Activated gamma-delta T cell treated with Interleukin-2 at 50 U/mL for 16 hours (primary cell): ENCODE measurements around the gene NOX5.

ENCODE experiments used
- DNase-seq: peaks from one replicate; pipeline ENCODE4 v3.0.0-alpha.2; 2020

NOX5 gene

GRCh38 chr15:68992696-68993095 is 21.8 kb upstream of the NOX5 start:
- DNase-seq: no peak

- DNase-seq: no peak
Observed at GRCh38 chr15:68993276-68993675, 21.2 kb upstream of the NOX5 start.

- no peak for DNase-seq
Observed at GRCh38 chr15:68994149-68994548, 20.3 kb upstream of the NOX5 start.

- no peak for DNase-seq
Observed at GRCh38 chr15:68994981-68995761, 19.3 kb upstream of the NOX5 start.

DNA sequence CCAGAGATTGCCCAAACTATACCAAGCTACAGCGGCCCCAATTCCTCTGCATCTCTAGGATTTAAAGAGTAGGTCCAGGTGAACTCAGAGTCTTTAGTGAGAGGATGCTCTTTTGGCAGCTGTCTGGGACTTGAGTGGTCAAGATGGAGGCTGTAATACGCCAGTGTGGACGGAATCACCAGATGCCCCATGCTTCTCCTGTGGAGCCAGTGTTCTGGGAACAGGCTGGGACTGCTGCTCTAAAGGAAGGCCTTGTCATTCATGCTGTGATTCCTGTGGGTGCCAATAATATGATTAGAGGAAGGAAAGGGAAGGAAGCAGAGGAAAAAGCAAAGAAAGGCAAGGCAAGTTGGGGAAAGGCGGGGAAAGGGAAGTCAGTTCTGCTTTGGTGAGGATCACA is 17.4 kb upstream of the NOX5 start:
- no peak for DNase-seq

DNA sequence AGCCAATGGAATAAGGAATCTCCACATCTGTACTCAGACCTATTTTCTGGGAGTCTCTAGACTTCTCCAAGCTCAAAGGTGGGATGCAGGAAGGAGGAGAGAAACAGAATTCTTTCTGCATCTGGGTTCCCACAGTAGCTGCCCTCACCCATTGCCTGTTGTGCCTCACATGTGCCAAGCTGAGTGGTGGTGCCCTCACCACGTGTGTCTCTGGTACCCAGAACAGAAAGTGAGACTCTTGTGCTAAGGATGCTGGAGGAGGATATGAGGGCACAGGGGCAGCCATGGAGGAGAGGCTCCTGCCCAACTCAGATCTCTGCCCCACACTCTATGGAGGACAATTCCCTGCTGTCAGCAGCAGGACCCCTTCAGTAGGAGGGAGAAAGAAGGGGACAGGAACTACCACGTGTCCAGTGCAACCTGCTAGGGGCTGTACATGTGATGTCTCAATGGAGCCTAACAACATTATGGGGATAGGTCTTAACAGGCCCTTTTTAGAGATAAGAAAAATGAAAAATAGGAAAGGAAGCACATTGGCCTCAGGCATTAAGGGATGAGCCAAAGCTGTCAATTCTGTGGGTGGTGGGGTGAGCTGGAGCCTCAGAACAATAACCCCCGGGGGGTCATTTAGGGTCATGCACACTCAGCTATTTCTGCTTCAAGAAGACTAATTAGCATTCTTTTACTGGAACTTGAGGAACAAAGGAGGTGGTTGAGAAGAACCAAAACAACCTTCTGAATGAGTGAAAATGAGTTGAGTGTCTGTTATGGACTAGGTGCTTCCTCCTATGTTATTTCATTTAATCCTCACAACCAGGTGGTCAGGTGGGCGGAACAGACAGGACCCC is 16.3 kb upstream of the NOX5 start:
- no peak for DNase-seq

GRCh38 chr15:68999091-68999490 is 15.4 kb upstream of the NOX5 start:
- no peak for DNase-seq

- no peak for DNase-seq
Observed at GRCh38 chr15:69000091-69000490, 14.4 kb upstream of the NOX5 start.

DNA sequence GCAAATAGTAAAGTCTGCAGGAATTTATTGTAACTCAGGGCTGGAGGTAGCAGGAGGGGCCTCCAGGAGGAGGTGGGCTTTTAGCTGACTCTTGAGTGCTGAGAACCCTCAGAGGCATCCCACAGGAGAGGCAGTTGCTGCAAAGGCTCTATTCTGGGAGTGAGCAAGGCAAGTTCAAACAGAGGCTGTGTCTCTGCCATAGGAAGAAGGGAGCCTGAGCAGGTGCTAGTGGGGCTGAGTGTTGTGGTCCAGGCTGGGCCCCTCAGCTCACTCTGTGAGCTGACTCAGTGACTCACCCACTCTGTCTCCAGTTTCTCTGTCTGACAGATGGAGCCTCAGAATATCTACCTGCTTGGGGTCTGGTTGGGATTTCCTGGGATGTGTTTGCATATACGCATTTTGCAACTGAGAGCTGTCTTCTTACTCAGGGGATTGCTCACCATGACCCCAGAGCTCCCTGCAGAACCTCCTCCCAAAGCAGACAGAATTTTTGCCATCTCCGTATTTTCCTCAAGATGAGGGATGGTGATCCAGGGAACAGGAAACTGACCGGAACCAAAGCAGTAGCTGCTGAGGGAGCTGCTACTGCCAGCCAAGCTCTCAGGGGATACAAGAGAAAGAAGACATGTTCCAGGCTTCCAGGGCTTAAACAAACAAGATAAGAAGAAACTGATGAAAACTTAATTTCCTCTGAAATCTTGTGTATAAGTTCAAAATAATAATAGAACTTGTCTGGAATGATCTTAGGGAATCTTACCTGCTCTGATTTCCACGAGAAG is 13.6 kb upstream of the NOX5 start:
- DNase-seq: no peak

GRCh38 chr15:69002783-69003182 is 11.7 kb upstream of the NOX5 start:
- no peak for DNase-seq

GRCh38 chr15:69004011-69004410 is 10.5 kb upstream of the NOX5 start:
- DNase-seq: no peak

DNA sequence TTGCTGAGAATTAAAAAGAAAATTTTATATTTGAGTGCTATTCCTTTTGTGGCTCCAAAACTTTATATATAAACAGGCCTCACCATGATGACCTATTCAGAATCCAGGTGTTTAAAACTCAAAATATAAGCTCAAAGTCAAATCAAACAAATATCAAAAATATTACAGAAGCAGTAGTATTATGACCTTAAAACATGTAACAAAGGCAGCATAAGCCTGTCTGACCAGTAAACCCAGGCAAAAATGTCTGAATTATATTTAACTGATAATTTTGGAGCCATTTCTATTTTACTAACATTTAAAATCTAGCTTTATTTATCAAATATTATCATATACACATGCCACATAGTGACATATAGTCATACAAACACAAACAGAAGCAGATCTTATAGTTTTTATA is 6.4 kb upstream of the NOX5 start:
- no peak for DNase-seq

DNA sequence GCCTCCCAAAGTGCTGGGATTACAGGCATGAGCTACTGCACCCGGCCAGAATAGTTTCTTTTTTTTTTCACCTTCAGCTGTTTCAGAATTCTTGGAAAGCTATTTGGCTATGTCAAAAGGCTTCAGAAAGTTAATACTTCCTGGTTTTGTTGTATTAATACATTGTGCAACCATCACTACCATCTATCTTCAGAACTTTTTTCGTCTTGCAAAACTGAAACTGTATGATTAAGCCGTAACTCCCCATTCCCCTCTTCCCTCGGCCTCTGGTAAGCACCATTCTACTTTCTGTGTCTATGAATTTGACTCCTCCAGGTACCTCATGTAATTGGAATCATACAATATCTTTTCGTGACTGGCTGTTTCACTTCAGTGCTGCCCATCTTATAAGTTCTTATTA is 5.2 kb upstream of the NOX5 start:
- DNase-seq: no peak

DNA sequence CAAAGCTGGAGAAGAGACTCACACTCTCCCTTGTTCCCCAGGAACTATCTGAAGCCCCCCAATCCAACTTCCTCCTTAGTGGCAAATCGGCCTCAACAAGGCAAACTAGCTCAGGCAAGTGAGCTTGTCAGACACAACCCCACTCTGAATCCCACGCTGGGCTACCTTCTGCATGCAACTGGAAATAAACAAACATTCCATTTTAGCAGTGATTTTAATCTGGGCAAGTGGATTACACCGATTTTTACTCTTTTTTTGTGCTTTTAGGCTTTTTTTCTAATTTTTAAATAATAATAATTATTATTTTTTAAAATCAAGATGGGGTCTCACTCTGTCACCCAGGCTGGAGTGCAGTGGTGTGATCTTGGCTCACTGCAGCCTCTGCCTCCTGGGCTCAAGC is 2.9 kb upstream of the NOX5 start:
- no peak for DNase-seq

DNA sequence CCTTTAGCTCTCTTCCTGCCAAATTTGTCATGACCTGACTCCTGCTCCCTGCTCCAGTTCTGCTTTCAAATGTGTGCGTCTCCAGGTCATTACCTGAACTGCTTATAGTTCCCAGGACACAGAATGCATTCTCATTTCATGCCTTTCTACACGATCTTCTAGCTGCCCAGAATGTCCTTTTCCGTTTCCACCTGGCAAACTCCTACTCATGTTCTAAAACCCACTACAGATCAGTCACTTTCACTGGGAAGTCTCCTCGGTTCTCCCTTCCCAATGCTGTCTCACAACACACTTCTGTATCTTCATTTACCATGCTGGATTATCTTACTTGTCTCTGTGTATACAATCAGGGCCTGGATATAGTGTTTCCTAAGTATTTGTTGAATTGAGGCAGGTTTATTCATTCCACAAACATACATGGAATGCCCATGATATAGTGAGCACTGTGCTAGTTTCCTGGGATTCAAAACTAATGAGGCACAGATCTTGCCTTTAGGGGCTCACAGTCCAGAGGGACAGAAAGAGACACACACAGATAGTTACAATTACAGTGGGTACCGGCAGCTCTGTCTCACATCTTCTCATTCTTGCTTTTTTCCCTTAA is 1.6 kb upstream of the NOX5 start:
- no peak for DNase-seq

GRCh38 chr15:69013726-69014406 is 629 bp upstream of the NOX5 start:
- DNase-seq: no peak

- DNase-seq: no peak
Observed at GRCh38 chr15:69015591-69015990, 1.1 kb downstream of the NOX5 start.

DNA sequence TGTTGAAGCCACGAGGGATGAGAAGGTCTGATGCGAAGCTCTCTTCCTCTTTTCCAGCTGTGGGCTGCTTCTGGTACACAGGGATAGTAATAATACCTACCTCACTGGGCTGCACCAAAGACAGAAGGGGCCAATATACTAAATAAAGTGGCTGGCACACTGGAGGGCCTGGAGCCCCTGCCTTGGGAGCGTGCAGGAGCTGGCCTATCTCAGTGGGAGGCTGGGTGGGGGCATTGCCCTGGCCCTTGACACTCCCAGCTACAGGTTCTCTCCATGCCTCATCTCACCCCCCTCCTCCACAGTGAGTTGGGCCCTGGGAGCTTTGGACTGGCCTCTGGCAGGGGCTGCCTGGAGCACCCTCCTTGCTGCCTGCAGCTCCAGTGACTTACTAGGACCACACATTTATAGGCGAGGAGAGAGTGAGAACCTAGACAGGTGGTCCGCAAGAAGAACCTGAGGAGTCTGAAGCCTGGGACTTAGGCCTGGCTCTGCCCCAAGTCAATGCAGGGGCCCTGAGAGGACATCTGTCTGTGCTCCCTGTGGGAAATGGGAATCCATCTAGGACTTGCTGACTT is 1.6 kb downstream of the NOX5 start:
- DNase-seq: no peak

GRCh38 chr15:69017978-69018377 is 3.5 kb downstream of the NOX5 start:
- no peak for DNase-seq

- no peak for DNase-seq
Observed at GRCh38 chr15:69018951-69019350, 4.5 kb downstream of the NOX5 start.

DNA sequence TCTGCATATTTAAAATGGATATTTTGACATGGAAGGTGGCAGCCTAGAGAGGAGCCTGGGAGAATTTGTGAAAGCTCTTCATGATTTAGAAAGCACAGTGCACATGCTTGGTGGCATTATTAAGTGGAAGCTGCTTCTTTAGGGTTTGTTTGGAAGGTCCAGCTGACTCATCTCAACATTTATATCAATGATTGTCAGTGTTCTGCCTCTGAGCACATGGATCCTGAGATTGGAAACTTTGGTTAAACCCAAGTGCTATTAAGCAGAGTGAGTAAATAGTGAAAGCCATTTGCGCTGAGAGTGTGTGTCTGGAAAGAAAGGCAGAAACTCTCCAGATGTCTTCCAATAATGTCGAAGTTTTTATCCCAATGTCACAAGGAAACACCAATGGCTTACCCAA is 7.4 kb downstream of the NOX5 start:
- no peak for DNase-seq

GRCh38 chr15:69025320-69025719 is 10.8 kb downstream of the NOX5 start:
- no peak for DNase-seq
